OCI-LY7 (cell line): ENCODE data around the gene NAMPT. TPM values are rescaled to one million over a fixed set of nuclear protein-coding genes. Genes with fewer than 3 reads are reported as not detected.
"Not testable (repeated sequence)": the region's sequence is repeated elsewhere in the genome, so short reads cannot be mapped to it uniquely, and the experiment has no call there.

Source experiments
- BruUV-seq: library from RNA; stranded (reverse); fragments of 400-500 nt; replicated peaks from 2 replicates; lab custom pipeline; 2021; lab: Mats Ljungman, UMichigan
- CTCF ChIA-PET: fragments of 300-600 bp; sonication (Branson Sonifier 250); formaldehyde crosslinking; loops from one replicate; lab custom pipeline; 2022; ENCODE audit warnings: antibody characterized with exemption; ENCODE audit not compliant: unreplicated experiment; lab: Charles Lee
- POLR2A ChIA-PET: fragments of 300-600 bp; sonication (Branson Sonifier 250); formaldehyde crosslinking; loops from one replicate; lab custom pipeline; 2022; ENCODE audit warnings: antibody characterized with exemption; lab: Charles Lee
- DNase-seq: peaks from one replicate; pipeline ENCODE4 v3.0.0-alpha.2; 2015; ENCODE audit warnings: low spot score
- H2AFZ ChIP-seq: fragments of 200-600 bp; sonication (generic), shearing (Covaris generic); 2 replicates; pipeline ENCODE4 v1.6.1; 2014; ENCODE audit warnings: mild to moderate bottlenecking, antibody characterized with exemption, low read length, moderate library complexity
- H3K27ac ChIP-seq: fragments of 200-600 bp; sonication (generic); 2 replicates; pipeline ENCODE4 v1.5.1; 2014; ENCODE audit warnings: mixed run types, low read depth, mild to moderate bottlenecking, moderate library complexity, low read length, inconsistent platforms; ENCODE audit not compliant: poor library complexity, severe bottlenecking
- H3K36me3 ChIP-seq: fragments of 200-600 bp; sonication (generic); 2 replicates; pipeline ENCODE4 v1.6.1; 2014; ENCODE audit warnings: mild to moderate bottlenecking, antibody characterized with exemption, low read length, moderate library complexity, mixed read lengths; ENCODE audit not compliant: insufficient read depth
- H3K4me1 ChIP-seq: fragments of 200-600 bp; sonication (generic); 2 replicates; pipeline ENCODE4 v1.5.1; 2014; ENCODE audit warnings: mild to moderate bottlenecking, low read length; ENCODE audit not compliant: insufficient read depth, poor library complexity, severe bottlenecking
- H3K4me2 ChIP-seq: fragments of 200-600 bp; sonication (generic); 2 replicates; pipeline ENCODE4 v1.6.1; 2014; ENCODE audit warnings: mild to moderate bottlenecking, low read length
- H3K4me3 ChIP-seq: fragments of 200-600 bp; sonication (generic); 2 replicates; pipeline ENCODE4 v1.5.1; 2014; ENCODE audit warnings: mild to moderate bottlenecking, low read depth, low read length; ENCODE audit not compliant: poor library complexity, severe bottlenecking
- H3K79me2 ChIP-seq: fragments of 200-600 bp; sonication (generic); 2 replicates; pipeline ENCODE4 v1.6.1; 2016; ENCODE audit warnings: low read depth, mild to moderate bottlenecking, low read length, moderate library complexity, mixed read lengths; ENCODE audit not compliant: insufficient read depth
- H3K9me2 ChIP-seq: fragments of 200-600 bp; sonication (generic); 2 replicates; pipeline ENCODE4 v1.6.1; 2016; ENCODE audit warnings: mild to moderate bottlenecking, low read length, mixed read lengths; ENCODE audit not compliant: insufficient read depth
- H3K9me3 ChIP-seq: fragments of 200-600 bp; sonication (generic); 2 replicates; pipeline ENCODE4 v1.6.1; 2014; ENCODE audit warnings: mild to moderate bottlenecking, mixed run types, low read length, mixed read lengths
- H4K20me1 ChIP-seq: fragments of 200-600 bp; sonication (generic); 2 replicates; pipeline ENCODE4 v1.6.1; 2014; ENCODE audit warnings: mild to moderate bottlenecking, antibody characterized with exemption, low read length, moderate library complexity, mixed read lengths; ENCODE audit not compliant: insufficient read depth
- CTCF ChIP-seq: fragments of 200-600 bp; sonication (generic); conservative IDR thresholded peaks from 2 replicates; pipeline ENCODE4 v1.5.1; 2014; ENCODE audit warnings: mild to moderate bottlenecking, antibody characterized with exemption, low read length, moderate library complexity, mixed read lengths
- EZH2phosphoT487 ChIP-seq: fragments of 200-600 bp; sonication (generic); IDR thresholded peaks from 2 replicates; pipeline ENCODE4 v1.6.1; 2018; ENCODE audit warnings: low read depth, borderline replicate concordance, mild to moderate bottlenecking, mixed run types, antibody characterized with exemption, low read length, moderate library complexity, mixed read lengths
- intact Hi-C: fragments of 100-400 bp; cut with micrococcal nuclease; formaldehyde crosslinking; loops from one replicate; pipeline ENCODE4 v1.10.0; 2022; ENCODE audit not compliant: unreplicated experiment
- total RNA-seq, 2 experiments: library from RNA; depleted of rRNA in 1 of 2; stranded (reverse); fragments of >200 nt in 1 of 2; shearing (Covaris generic) in 1 of 2; gene quantifications; 2 replicates each; pipeline ENCODE4 v1.2.3, GENCODE V29; 2014 to 2022

The NAMPT gene
- total RNA-seq, 2 experiments from 2014 or later, result 20.7 to 82.2 TPM

- Histone ChIP-seq H3K4me3 (no peak overlapping the region), H3K9me3 (no peaks in the 10 kb centered on the region), H3K4me1 (no peaks in the 10 kb centered on the region), H3K36me3 (no peaks in the 10 kb centered on the region), H4K20me1 (no peaks in the 10 kb centered on the region), H3K9me2 (no peaks in the 10 kb centered on the region), H3K4me2 (no peak overlapping the region), H3K27ac (no peak overlapping the region), H2AFZ (no peak overlapping the region), H3K79me2 (no peaks in the 10 kb centered on the region)
- ChIA-PET POLR2A (interaction anchor here (0.6 kb wide), 1 partner anchor 439 kb away, joined by 5 read pairs; no protein-coding TSS in a partner anchor), CTCF (no interaction called here)
- no peak for DNase-seq
- no peak for TF ChIP-seq EZH2phosphoT487
- no peak for TF ChIP-seq CTCF
- intact Hi-C loops, result no loop called here
- no TSS peak for BruUV-seq
Measured at GRCh38 chr7:106215868-106216516, 68.8 kb downstream of the NAMPT start.

DNA sequence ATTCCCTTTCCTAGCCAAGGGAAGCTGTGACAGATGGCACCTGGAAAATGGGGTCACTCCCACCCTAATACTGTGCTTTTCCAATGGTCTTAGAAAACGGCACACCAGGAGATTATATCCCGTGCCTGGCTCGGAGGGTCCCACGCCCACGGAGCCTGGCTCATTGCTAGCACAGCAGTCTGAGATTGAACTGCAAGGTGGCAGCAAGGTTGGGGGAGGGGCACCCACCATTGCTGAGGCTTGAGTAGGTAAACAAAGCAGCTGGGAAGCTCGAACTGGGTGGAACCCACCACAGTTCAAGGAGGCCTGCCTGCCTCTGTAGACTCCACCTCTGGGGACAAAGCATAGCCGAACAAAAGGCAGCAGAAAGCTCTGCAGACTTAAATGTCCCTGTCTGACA, 75.8 kb downstream of the NAMPT start:
- H4K20me1 ChIP-seq, H2AFZ ChIP-seq, H3K9me2 ChIP-seq, H3K27ac ChIP-seq, H3K4me3 ChIP-seq, BruUV-seq, H3K9me3 ChIP-seq, H3K4me2 ChIP-seq, intact Hi-C loops, H3K79me2 ChIP-seq, H3K36me3 ChIP-seq, DNase-seq, H3K4me1 ChIP-seq, CTCF ChIA-PET: not testable (repeated sequence)
- POLR2A ChIA-PET, result interaction anchor here (1.0 kb wide), 2 partner anchors 8 to 11 kb away, joined by 3 read pairs; no protein-coding TSS in a partner anchor

DNA sequence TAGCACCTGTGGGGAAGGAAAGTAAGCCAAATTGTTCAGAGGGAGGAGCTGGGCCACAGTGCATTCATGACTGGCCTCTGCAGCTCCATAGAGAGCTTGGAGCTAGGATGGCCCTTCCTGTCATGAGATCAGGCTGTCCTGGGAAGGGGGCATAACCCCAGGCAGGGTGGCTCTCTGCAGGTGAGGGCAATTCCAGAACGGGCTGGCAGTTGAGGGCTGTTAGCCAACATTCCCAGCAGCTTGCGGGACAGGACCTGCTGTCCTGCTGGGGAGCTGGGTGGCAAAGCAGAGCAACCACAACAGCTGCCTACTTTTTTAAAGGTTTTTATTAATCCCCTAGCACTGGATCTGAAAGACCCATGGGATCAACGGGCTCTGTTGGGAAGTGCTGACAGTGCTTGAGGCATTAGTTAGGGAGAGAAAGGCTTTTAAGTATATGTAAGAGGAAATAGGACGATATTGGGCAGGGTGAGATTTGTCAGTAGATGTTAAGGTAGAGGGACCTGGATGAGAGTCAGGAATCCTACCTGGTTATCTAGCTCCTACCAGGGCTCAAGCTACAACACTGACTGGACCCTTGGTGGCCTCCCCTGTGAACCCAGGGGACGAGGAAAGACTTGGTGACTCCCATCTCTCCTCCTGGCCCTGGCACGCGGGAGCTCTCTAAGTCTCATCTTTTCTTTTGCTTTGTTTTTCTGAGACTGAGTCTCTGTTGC, 77.8 kb downstream of the NAMPT start:
- H3K27ac ChIP-seq, result no peak overlapping the region
- no peaks in the 10 kb centered on the region for H3K36me3 ChIP-seq
- ChIA-PET CTCF (interaction anchor here (1.6 kb wide), 1 partner anchor 30 kb away, joined by 4 read pairs; no protein-coding TSS in a partner anchor), POLR2A (interaction anchor here (0.6 to 2.1 kb wide), 2 partner anchors 10 to 27 kb away, joined by 3 to 5 read pairs; no protein-coding TSS in a partner anchor)
- no peaks in the 10 kb centered on the region for H4K20me1 ChIP-seq
- intact Hi-C loops, result no loop called here
- no peak overlapping the region for H3K4me3 ChIP-seq
- H3K4me2 ChIP-seq, result no peak overlapping the region
- no TSS peak for BruUV-seq
- no peak for DNase-seq
- H2AFZ ChIP-seq, result no peak overlapping the region
- no peaks in the 10 kb centered on the region for H3K9me2 ChIP-seq
- TF ChIP-seq CTCF (no peak), EZH2phosphoT487 (no peak)
- H3K4me1 ChIP-seq, result no peaks in the 10 kb centered on the region
- H3K9me3 ChIP-seq, result no peaks in the 10 kb centered on the region
- no peaks in the 10 kb centered on the region for H3K79me2 ChIP-seq
